Coronary artery (tissue), 2 donors: Measurements from ENCODE around the gene OXNAD1.

ENCODE experiments used
- DNase-seq: peaks from one replicate; pipeline ENCODE4 v3.0.0-alpha.2; 2017; ENCODE audit warnings: low spot score
- H3K27ac ChIP-seq, 2 donors: fragments of 200-600 bp; sonication (generic); one replicate each; pipeline ENCODE4 v1.5.1; 2016 to 2019
- H3K4me3 ChIP-seq: fragments of 200-600 bp; sonication (generic); 2 replicates; pipeline ENCODE4 v1.5.1; 2016; ENCODE audit warnings: mild to moderate bottlenecking, moderate library complexity
- TF ChIP-seq, protein P1 (sequence below): fragments of 200-600 bp; sonication (generic); IDR thresholded peaks from one replicate; pipeline ENCODE4 v1.5.1; 2019; ENCODE audit warnings: antibody characterized with exemption

OXNAD1 gene

DNA sequence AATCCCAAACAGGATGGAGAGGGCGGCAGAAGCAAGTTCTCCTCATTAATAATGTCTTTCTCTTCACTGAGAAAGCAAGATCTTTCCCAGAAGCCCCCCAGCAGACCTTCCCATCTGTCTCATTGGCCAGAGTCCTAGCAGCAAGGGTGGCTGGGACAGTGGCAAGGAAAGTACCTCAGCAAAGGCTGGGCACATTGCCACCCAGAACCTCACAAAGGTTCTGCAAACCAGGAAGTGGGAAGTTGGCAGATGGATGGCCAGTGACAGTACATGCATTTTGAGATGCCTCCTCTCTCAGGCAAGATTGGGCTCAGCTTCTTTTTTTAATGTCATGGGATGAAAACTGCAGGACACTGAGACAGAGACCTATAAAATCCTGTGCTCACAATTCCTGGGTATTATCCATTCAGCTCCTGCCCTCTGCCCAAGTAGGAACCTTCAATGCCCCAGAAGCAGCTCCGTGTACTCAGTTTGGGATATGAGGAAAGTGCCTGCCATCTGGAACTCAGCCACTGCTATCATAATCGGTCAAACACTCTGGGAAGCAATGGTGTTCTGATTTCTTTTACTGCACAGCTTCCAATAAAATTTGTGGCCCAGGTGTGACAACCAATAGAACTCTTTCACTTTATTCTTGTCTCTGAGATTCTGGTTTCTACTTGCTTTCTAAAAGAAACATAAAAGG is 25.8 kb upstream of the OXNAD1 start:
- Histone ChIP-seq H3K27ac (peak overlapping the region in 1 of 2 donors; percentile 44), H3K4me3 (no peak overlapping the region)
- DNase-seq = no peak
- TF ChIP-seq, protein P1, sequence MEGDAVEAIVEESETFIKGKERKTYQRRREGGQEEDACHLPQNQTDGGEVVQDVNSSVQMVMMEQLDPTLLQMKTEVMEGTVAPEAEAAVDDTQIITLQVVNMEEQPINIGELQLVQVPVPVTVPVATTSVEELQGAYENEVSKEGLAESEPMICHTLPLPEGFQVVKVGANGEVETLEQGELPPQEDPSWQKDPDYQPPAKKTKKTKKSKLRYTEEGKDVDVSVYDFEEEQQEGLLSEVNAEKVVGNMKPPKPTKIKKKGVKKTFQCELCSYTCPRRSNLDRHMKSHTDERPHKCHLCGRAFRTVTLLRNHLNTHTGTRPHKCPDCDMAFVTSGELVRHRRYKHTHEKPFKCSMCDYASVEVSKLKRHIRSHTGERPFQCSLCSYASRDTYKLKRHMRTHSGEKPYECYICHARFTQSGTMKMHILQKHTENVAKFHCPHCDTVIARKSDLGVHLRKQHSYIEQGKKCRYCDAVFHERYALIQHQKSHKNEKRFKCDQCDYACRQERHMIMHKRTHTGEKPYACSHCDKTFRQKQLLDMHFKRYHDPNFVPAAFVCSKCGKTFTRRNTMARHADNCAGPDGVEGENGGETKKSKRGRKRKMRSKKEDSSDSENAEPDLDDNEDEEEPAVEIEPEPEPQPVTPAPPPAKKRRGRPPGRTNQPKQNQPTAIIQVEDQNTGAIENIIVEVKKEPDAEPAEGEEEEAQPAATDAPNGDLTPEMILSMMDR = no peak

DNA sequence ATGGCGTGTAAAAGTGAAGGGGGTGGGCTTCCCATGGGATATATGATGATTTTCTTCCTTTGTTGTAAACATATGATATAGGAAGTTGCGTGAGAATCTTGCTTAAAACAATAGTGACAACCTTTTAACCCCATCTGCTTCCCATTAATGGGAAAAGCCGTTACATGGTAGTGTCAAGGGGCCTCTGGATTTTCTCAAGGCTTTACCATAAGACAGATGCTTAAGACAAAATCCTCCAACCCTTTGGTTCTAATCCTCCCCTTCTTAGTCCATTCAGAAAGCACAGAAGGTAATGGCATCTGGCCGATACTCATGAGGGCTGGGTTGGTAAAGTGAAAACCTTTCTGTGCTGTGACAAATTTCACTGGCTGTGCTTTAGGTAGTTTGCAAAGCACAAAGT is 25.2 kb upstream of the OXNAD1 start:
- TF ChIP-seq, protein P1 = no peak
- H3K4me3 ChIP-seq = no peak overlapping the region
- DNase-seq = no peak
- peak overlapping the region in 1 of 2 donors; percentile 44 for H3K27ac ChIP-seq

DNA sequence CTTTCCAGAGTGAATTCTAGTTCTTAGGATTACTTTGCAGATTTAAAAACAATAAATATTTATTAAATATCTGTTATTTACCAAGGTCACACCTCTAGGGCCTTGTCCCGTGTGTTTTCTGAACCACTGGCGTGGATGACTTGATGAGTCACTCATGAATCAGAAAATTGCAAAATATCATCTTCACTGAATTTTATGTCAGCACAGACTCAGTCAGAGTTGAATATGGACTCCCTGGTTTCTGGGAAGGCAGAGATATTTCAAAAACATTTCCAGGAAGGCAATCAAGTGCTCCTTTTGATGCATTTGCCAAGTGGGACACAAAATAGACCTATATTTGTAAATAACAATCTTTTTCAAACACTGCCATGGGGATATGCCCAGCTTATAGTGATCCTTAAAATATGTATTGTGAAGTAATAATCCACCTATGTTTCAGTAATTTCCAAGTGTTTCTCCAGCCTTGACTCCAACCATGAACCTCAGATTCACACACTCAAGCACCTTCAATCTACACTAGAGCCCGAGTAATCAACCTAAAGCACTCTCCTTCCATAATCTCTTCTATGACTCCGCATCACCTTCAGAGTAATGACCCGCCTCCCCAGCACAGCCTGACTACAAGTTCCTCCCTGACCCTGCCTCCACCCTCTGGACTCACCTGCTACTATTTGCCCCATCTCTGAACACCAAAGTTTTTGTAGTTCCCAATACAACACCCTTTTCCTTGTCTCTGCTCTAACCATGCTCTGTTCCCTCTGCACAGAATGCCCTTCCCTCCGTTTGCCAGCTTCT is 24.6 kb upstream of the OXNAD1 start:
- peak overlapping the region in 1 of 2 donors; percentile 64 for H3K27ac ChIP-seq

DNA sequence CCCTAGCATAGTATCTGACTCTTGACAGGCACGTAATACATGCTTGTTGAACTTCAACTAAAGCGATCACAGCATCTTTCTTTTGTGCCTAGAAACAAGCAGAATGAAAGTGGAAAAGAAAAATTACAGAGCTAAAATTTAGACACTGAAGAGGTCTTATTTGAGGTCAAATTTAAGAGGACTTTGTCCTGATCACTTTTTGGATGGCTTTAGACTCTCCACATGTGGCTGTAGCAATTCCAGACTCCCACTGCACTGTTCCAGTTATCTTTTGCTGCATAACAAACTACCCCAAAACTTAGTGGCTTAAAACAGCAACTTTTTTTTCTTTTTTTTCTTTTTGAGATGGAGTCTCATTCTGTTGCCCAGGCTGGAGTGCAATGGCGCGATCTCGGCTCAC is 23.8 kb upstream of the OXNAD1 start:
- TF ChIP-seq, protein P1 = no peak
- DNase-seq = no peak
- Histone ChIP-seq H3K4me3 (no peak overlapping the region), H3K27ac (peak overlapping the region in 1 of 2 donors; percentile 64)

More for the DNA sequence above, 24.6 kb upstream of the OXNAD1 start:
- no peak for DNase-seq
- TF ChIP-seq, protein P1 = no peak
- H3K4me3 ChIP-seq = no peak overlapping the region

DNA sequence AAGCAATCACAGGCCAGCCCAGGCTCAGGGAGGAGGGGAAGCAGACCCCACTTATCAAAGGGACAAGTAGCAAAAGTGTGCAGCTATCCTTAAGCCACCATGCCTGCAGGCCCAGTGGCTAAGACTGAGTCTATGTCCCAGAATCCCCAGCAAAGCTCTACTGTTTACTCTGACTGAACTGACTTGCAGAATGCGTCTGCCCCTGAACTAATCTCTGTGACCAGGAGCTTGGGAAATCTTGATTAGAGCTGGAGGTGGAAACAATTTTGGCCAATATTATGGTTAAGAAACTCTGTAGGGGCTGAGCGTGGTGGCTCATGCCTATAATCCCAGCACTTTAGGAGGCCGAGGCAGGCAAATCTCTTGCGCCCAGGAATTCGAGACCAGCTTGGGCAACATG is 22.8 kb upstream of the OXNAD1 start:
- no peak for DNase-seq

DNA sequence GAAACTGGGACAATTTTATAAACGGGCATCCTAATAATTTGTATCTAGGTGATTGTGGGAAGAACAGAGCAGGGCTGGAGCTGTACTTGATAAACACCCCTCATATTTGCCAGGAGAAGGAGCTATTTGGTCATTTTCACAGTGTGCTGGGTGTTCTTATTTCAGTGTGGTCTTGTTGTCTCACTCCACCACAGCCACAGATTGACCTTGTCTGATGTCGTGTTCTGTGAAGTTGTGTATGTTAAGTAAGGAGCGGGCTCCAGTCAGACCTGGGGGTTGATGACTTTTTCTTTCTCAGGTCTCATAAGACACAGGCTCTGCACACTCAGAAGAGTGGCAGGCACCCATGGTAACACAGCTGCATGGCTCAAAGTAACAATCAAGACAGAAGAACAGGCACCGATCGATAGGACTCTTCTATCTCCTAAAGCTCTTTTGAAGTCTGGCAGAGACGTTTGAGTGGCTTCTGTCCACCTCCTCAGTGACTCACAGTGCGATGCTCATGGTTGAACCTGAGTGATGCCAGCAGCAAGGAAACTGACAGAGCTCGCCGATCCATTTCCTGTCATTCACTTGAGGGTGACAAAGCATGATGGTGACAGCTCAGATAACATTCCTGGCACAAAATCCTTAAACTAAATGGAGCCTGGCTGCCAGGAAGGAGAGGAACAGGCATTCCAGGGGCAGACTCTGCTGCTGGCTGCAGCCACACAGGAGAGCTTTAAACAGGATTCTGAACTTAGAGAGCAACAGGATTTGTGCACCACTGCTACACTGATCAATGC is 21.1 kb upstream of the OXNAD1 start:
- TF ChIP-seq, protein P1 = no peak
- DNase-seq = no peak
- H3K27ac ChIP-seq = no peak overlapping the region
- no peak overlapping the region for H3K4me3 ChIP-seq

More for the DNA sequence above, 22.8 kb upstream of the OXNAD1 start:
- Histone ChIP-seq H3K27ac (peak overlapping the region in 1 of 2 donors; percentile 28), H3K4me3 (no peak overlapping the region)
- TF ChIP-seq, protein P1 = no peak
